Panc1 (cell line): Measurements from ENCODE around the gene MYO7B. TPM values are rescaled to one million over a fixed set of nuclear protein-coding genes. Genes with fewer than 3 reads are reported as not detected.

ENCODE experiments used
- ATAC-seq: fragments of 200-7000 bp; cut with Tn5 transposase; 2 replicates; pipeline ENCODE4 v1.9.1; 2020; ENCODE audit warnings: mild to moderate bottlenecking, moderate library complexity
- BruUV-seq: library from RNA; stranded (reverse); fragments of 400-500 nt; replicated peaks from 2 replicates; lab custom pipeline; 2021; lab: Mats Ljungman, UMichigan
- CTCF ChIA-PET: fragments of 300-600 bp; sonication (Branson Sonifier 250); formaldehyde crosslinking; loops from one replicate; lab custom pipeline; 2022; ENCODE audit warnings: antibody characterized with exemption; lab: Charles Lee
- POLR2A ChIA-PET: fragments of 300-600 bp; sonication (Branson Sonifier 250); formaldehyde crosslinking; loops from one replicate; lab custom pipeline; 2022; ENCODE audit warnings: antibody characterized with exemption; lab: Charles Lee
- DNase-seq: peaks from one replicate; pipeline ENCODE4 v3.0.0-alpha.2; 2010; ENCODE audit warnings: low read depth, low spot score
- H3K27ac ChIP-seq: 2 replicates; pipeline ENCODE4 v1.5.1; 2011; ENCODE audit warnings: mild to moderate bottlenecking, low read length, inconsistent platforms
- H3K27me3 ChIP-seq: fragments of 200-500 bp; sonication (Bioruptor generic); 2 replicates; pipeline ENCODE4 v1.6.0; 2014; ENCODE audit warnings: low read length, inconsistent platforms; ENCODE audit not compliant: control insufficient read depth, insufficient read depth
- H3K36me3 ChIP-seq: fragments of 200-500 bp; sonication (Bioruptor generic); 2 replicates; pipeline ENCODE4 v1.5.1; 2014; ENCODE audit warnings: inconsistent platforms, mild to moderate bottlenecking, low read length, moderate library complexity; ENCODE audit not compliant: control insufficient read depth, insufficient read depth
- H3K4me1 ChIP-seq: 2 replicates; pipeline ENCODE4 v1.5.1; 2011; ENCODE audit warnings: inconsistent platforms, mild to moderate bottlenecking, low read length, moderate library complexity; ENCODE audit not compliant: control insufficient read depth, insufficient read depth
- H3K4me3 ChIP-seq, 2 experiments: 2 replicates each; pipeline ENCODE4 v1.5.1; 2011 to 2012; ENCODE audit warnings: low read depth in 2 of 2, low read length in 2 of 2, mild to moderate bottlenecking in 2 of 2, inconsistent platforms in 1 of 2, moderate library complexity in 1 of 2
- H3K9me3 ChIP-seq: fragments of 200-500 bp; sonication (Bioruptor generic); 2 replicates; pipeline ENCODE4 v1.5.1; 2014; ENCODE audit warnings: low read depth, mild to moderate bottlenecking, inconsistent platforms, low read length, moderate library complexity; ENCODE audit not compliant: control insufficient read depth, insufficient read depth
- CTCF ChIP-seq: fragments of 450-650 bp; IDR thresholded peaks from 2 replicates; pipeline ENCODE4 v1.5.1; 2017; ENCODE audit warnings: mild to moderate bottlenecking
- POLR2AphosphoS5 ChIP-seq: IDR thresholded peaks from 2 replicates; pipeline ENCODE4 v1.6.1; 2012; ENCODE audit warnings: mild to moderate bottlenecking, low read depth, low read length, moderate library complexity
- REST ChIP-seq, 2 experiments: IDR thresholded peaks; 2 replicates each; pipeline ENCODE4 v1.6.1; 2011 to 2012; ENCODE audit warnings: low read depth in 2 of 2, control low read depth in 1 of 2, low read length in 1 of 2, mild to moderate bottlenecking in 1 of 2, moderate library complexity in 1 of 2; ENCODE audit not compliant: insufficient read depth in 1 of 2
- in situ Hi-C: cut with HindIII; loops from 2 replicates; pipeline ENCODE4 v1.10.0; 2016; ENCODE audit warnings: low sequenced_read_pairs, low pct_unique_long_range_greater_than_20kb
- intact Hi-C: fragments of 100-400 bp; cut with micrococcal nuclease; formaldehyde crosslinking; loops from one replicate; pipeline ENCODE4 v1.10.0; 2022; ENCODE audit not compliant: unreplicated experiment
- total RNA-seq: library from RNA; stranded (reverse); gene quantifications from one replicate; pipeline ENCODE4 v1.2.1, GENCODE V29; 2021; ENCODE audit not compliant: unreplicated experiment

Gene MYO7B
- total RNA-seq, 1 experiment from 2014 or later, result 0.15 TPM

GRCh38 chr2:127685410-127686080, 150.1 kb downstream of the MYO7B start:
- CTCF ChIA-PET, result no interaction called here
- Histone ChIP-seq H3K4me1 (no peaks in the 10 kb centered on the region), H3K9me3 (peaks cover 7% of the 10 kb centered on the region; the same call in 1 of the 2 replicates), H3K4me3 (no peak overlapping the region), H3K27ac (no peak overlapping the region), H3K27me3 (no peaks in the 10 kb centered on the region), H3K36me3 (no peaks in the 10 kb centered on the region)
- DNase-seq (no peak), ATAC-seq (no peak; the same call in 1 of the 2 replicates)
- intact Hi-C loops (no loop called here), in situ Hi-C loops (no loop called here)
- no peak for TF ChIP-seq CTCF
- no peak for TF ChIP-seq POLR2AphosphoS5
- TF ChIP-seq REST (IDR thresholded peaks at IDR 0.05; ENCODE audit: insufficient read depth in 1 of 2, low read depth in 2 of 2, low read length in 1 of 2), result no peak
- BruUV-seq, result no TSS peak
- POLR2A ChIA-PET, result no interaction called here

Other genes starting within 250 kb of the MYO7B start
- 38.0 TPM for gene ERCC3, start 241.5 kb upstream of the MYO7B start, total RNA-seq
- 70.6 TPM for gene MAP3K2, start 147.7 kb upstream of the MYO7B start, total RNA-seq
- gene PROC, start 117.3 kb upstream of the MYO7B start, total RNA-seq, result 1.1 TPM
- gene IWS1, start 9.2 kb upstream of the MYO7B start, total RNA-seq, result 48.6 TPM
- gene GPR17, start 110.5 kb downstream of the MYO7B start, total RNA-seq, result not detected
- gene LIMS2, start 139.8 kb downstream of the MYO7B start, total RNA-seq, result 8.9 TPM
- gene SFT2D3, start 165.8 kb downstream of the MYO7B start, total RNA-seq, result 5.6 TPM